Natural killer cell (primary cell): Measurements from ENCODE around the gene PAM. TPM values are rescaled to one million over a fixed set of nuclear protein-coding genes. Genes with fewer than 3 reads are reported as not detected.
A peak's percentile ranks its signal among the peaks of the same experiment; 100 is the strongest.

ENCODE experiments used
- ATAC-seq, 3 donors: fragments of 150-1000 bp in 2 of 3; fragments of 200-7000 bp in 1 of 3; cut with Tn5 transposase; 1 replicate in 1 of 3; 2 replicates in 2 of 3; pipeline ENCODE4 v1.10.0; 2021; ENCODE audit warnings: mild to moderate bottlenecking in 2 of 3, moderate library complexity in 2 of 3
- DNase-seq, 2 donors: peaks; one replicate each; pipeline versions ENCODE4 v3.0.0 to v3.0.0-alpha.2; 2013 to 2021; ENCODE audit warnings: mixed read lengths in 1 of 2
- H3K27ac ChIP-seq: one replicate; pipeline ENCODE4 v1.5.1; 2013; ENCODE audit warnings: mild to moderate bottlenecking, low read length
- H3K27me3 ChIP-seq: one replicate; pipeline ENCODE4 v1.6.1; 2013; ENCODE audit warnings: low read length; ENCODE audit not compliant: control insufficient read depth, insufficient read depth
- H3K36me3 ChIP-seq: one replicate; pipeline ENCODE4 v1.6.1; 2013; ENCODE audit warnings: low read length; ENCODE audit not compliant: control insufficient read depth, insufficient read depth
- H3K4me1 ChIP-seq: one replicate; pipeline ENCODE4 v1.6.1; 2013; ENCODE audit warnings: low read length; ENCODE audit not compliant: control insufficient read depth, insufficient read depth
- H3K4me3 ChIP-seq: one replicate; pipeline ENCODE4 v1.5.1; 2013; ENCODE audit warnings: low read length
- H3K9me3 ChIP-seq: one replicate; pipeline ENCODE4 v1.6.1; 2013; ENCODE audit warnings: low read length; ENCODE audit not compliant: control insufficient read depth, insufficient read depth
- H3K27ac Mint-ChIP-seq, 2 donors: one replicate each; pipeline ENCODE4 v1.8.0; 2022; ENCODE audit warnings: mild to moderate bottlenecking in 2 of 2, mixed read lengths in 2 of 2, moderate library complexity in 1 of 2
- H3K27me3 Mint-ChIP-seq, 2 donors: one replicate each; pipeline ENCODE4 v1.8.0; 2022; ENCODE audit warnings: low read depth in 2 of 2, mixed read lengths in 2 of 2
- H3K36me3 Mint-ChIP-seq: one replicate; pipeline ENCODE4 v1.8.0; 2022; ENCODE audit warnings: mixed read lengths
- H3K4me1 Mint-ChIP-seq, 2 donors: one replicate each; pipeline ENCODE4 v1.8.0; 2022; ENCODE audit warnings: mixed read lengths in 2 of 2
- H3K4me3 Mint-ChIP-seq: one replicate; pipeline ENCODE4 v1.8.0; 2022; ENCODE audit warnings: mild to moderate bottlenecking, moderate library complexity, mixed read lengths
- H3K9me3 Mint-ChIP-seq, 2 donors: one replicate each; pipeline ENCODE4 v1.8.0; 2022; ENCODE audit warnings: mixed read lengths in 2 of 2
- CTCF ChIP-seq: fragments of 200-600 bp; IDR thresholded peaks from one replicate; pipeline ENCODE4 v1.8.0; 2022; ENCODE audit warnings: antibody characterized with exemption
- WGBS: methylation state at CpG from one replicate; pipeline ENCODE4 v1.1.7; 2013; ENCODE audit warnings: missing lambda C conversion rate; ENCODE audit not compliant: insufficient coverage; 5-methylcytosine and 5-hydroxymethylcytosine counted together
- intact Hi-C: fragments of 100-400 bp; cut with micrococcal nuclease; formaldehyde crosslinking; loops from one replicate; pipeline ENCODE4 v1.14.2; 2022
- total RNA-seq, 4 donors: library from RNA; stranded (reverse); fragments of 120-200 nt in 1 of 4; gene quantifications; one replicate each; pipeline versions ENCODE4 v1.2.3 to v1.2.4, GENCODE V29; 2013 to 2022

PAM gene
- total RNA-seq, 3 donors from 2014 or later (not counting 1 experiment from before 2014, with no cell fraction given) = 67.6 to 79.9 (median 75.3) TPM

GRCh38 chr5:102802708-102803458, 47.8 kb downstream of the PAM start:
- no peak for ATAC-seq
- Histone ChIP-seq H3K36me3 (no peaks in the 10 kb centered on the region), H3K27ac (no peak overlapping the region), H3K27me3 (no peaks in the 10 kb centered on the region), H3K4me3 (no peak overlapping the region), H3K9me3 (no peaks in the 10 kb centered on the region), H3K4me1 (peaks cover 21% of the 10 kb centered on the region)
- WGBS = 71% methylated on average over 3 of the region's 6 CpGs
- Mint-ChIP-seq H3K27me3 (no peaks in the 10 kb centered on the region), H3K36me3 (no peaks in the 10 kb centered on the region), H3K4me3 (no peak overlapping the region), H3K4me1 (peaks cover 59 to 81% of the 10 kb centered on the region in 2 donors), H3K9me3 (no peaks in the 10 kb centered on the region), H3K27ac (peak overlapping the region; percentile 5 to 91)
- no peak for TF ChIP-seq CTCF
- intact Hi-C loops = no loop called here
- no peak for DNase-seq

GRCh38 chr5:102807878-102808502, 52.9 kb downstream of the PAM start:
- no peaks in the 10 kb centered on the region for H3K27me3 ChIP-seq
- TF ChIP-seq CTCF = no peak
- Mint-ChIP-seq H3K9me3 (no peaks in the 10 kb centered on the region), H3K36me3 (no peaks in the 10 kb centered on the region), H3K27me3 (no peaks in the 10 kb centered on the region), H3K4me3 (no peak overlapping the region), H3K4me1 (peaks cover 21 to 44% of the 10 kb centered on the region in 2 donors), H3K27ac (no peak overlapping the region)
- no peak overlapping the region for H3K27ac ChIP-seq
- no peak for ATAC-seq
- intact Hi-C loops = no loop called here
- DNase-seq = no peak
- peaks cover 2% of the 10 kb centered on the region for H3K36me3 ChIP-seq
- H3K4me3 ChIP-seq = no peak overlapping the region
- no peaks in the 10 kb centered on the region for H3K4me1 ChIP-seq
- no peaks in the 10 kb centered on the region for H3K9me3 ChIP-seq
- WGBS = 89% methylated on average over 5 of the region's 7 CpGs

- H3K9me3 ChIP-seq = no peaks in the 10 kb centered on the region
- no peaks in the 10 kb centered on the region for H3K9me3 Mint-ChIP-seq
- no peak overlapping the region for H3K27ac ChIP-seq
- H3K27me3 ChIP-seq = no peaks in the 10 kb centered on the region
- no peak overlapping the region for H3K4me3 Mint-ChIP-seq
- peaks cover 18 to 37% of the 10 kb centered on the region in 2 donors for H3K4me1 Mint-ChIP-seq
- peaks cover 2% of the 10 kb centered on the region for H3K36me3 ChIP-seq
- DNase-seq (no peak), ATAC-seq (no peak)
- H3K4me3 ChIP-seq = no peak overlapping the region
- 97% methylated on average over 4 of the region's 4 CpGs for WGBS
- intact Hi-C loops = no loop called here
- no peaks in the 10 kb centered on the region for H3K36me3 Mint-ChIP-seq
- H3K27me3 Mint-ChIP-seq = no peaks in the 10 kb centered on the region
- no peak for TF ChIP-seq CTCF
- no peaks in the 10 kb centered on the region for H3K4me1 ChIP-seq
- H3K27ac Mint-ChIP-seq = no peak overlapping the region
Measured at GRCh38 chr5:102809033-102809432, 53.9 kb downstream of the PAM start.
